ENCODE results near the gene RAD51B.
"Not testable (repeated sequence)": the region's sequence is repeated elsewhere in the genome, so short reads cannot be mapped to it uniquely, and the experiment has no call there.

The RAD51B gene

GRCh38 chr14:68412505-68413465 lies 593.2 kb downstream of the RAD51B start:
- DNase-seq (ENCODE audit: low read depth), result no peak

- no peak for DNase-seq (ENCODE audit: low read depth)
Observed at GRCh38 chr14:68413509-68413908, 593.9 kb downstream of the RAD51B start.

GRCh38 chr14:68414121-68414520 lies 594.5 kb downstream of the RAD51B start:
- DNase-seq (ENCODE audit: low read depth), result no peak

GRCh38 chr14:68416171-68416570 lies 596.6 kb downstream of the RAD51B start:
- no peak for DNase-seq (ENCODE audit: low read depth)

GRCh38 chr14:68417009-68417650 lies 597.6 kb downstream of the RAD51B start:
- no peak for DNase-seq (ENCODE audit: low read depth)

- no peak for DNase-seq (ENCODE audit: low read depth)
Observed at GRCh38 chr14:68418174-68419118, 598.9 kb downstream of the RAD51B start.

GRCh38 chr14:68420350-68420749 lies 600.8 kb downstream of the RAD51B start:
- DNase-seq (ENCODE audit: low read depth), result no peak

- no peak for DNase-seq (ENCODE audit: low read depth)
Observed at GRCh38 chr14:68421116-68421515, 601.5 kb downstream of the RAD51B start.

- DNase-seq (ENCODE audit: low read depth), result no peak
Observed at GRCh38 chr14:68423686-68424085, 604.1 kb downstream of the RAD51B start.

GRCh38 chr14:68424443-68425172 lies 605.0 kb downstream of the RAD51B start:
- no peak for DNase-seq (ENCODE audit: low read depth)

- no peak for DNase-seq (ENCODE audit: low read depth)
Observed at GRCh38 chr14:68426661-68427549, 607.3 kb downstream of the RAD51B start.

- DNase-seq (ENCODE audit: low read depth), result no peak
Observed at GRCh38 chr14:68427550-68427890, 607.9 kb downstream of the RAD51B start.

GRCh38 chr14:68428900-68429299 lies 609.3 kb downstream of the RAD51B start:
- DNase-seq (ENCODE audit: low read depth), result not testable (repeated sequence)

GRCh38 chr14:68434173-68434572 lies 614.6 kb downstream of the RAD51B start:
- DNase-seq (ENCODE audit: low read depth), result not testable (repeated sequence)

- not testable (repeated sequence) for DNase-seq (ENCODE audit: low read depth)
Observed at GRCh38 chr14:68435631-68436030, 616.1 kb downstream of the RAD51B start.

GRCh38 chr14:68439676-68440075 lies 620.1 kb downstream of the RAD51B start:
- DNase-seq (ENCODE audit: low read depth), result no peak

- no peak for DNase-seq (ENCODE audit: low read depth)
Observed at GRCh38 chr14:68440820-68441219, 621.2 kb downstream of the RAD51B start.

GRCh38 chr14:68441542-68441941 lies 622.0 kb downstream of the RAD51B start:
- no peak for DNase-seq (ENCODE audit: low read depth)

GRCh38 chr14:68442828-68443629 lies 623.5 kb downstream of the RAD51B start:
- DNase-seq (ENCODE audit: low read depth), result peak; percentile 85
